NCI-H187 (cell line): ENCODE results near the gene PDGFA.

Source experiments
- DNase-seq, 2 experiments: peaks; one replicate each; lab custom pipeline; 2025; lab: John Stamatoyannopoulos, UW

Gene PDGFA

GRCh38 chr7:473870-474604 lies 45.6 kb downstream of the PDGFA start:
- no peak for DNase-seq

- no peak for DNase-seq
These were observed 46.4 kb downstream of the PDGFA start for GRCh38 chr7:473211-473734.

GRCh38 chr7:472640-472957 lies 47.0 kb downstream of the PDGFA start:
- no peak for DNase-seq

- DNase-seq = no peak
These were observed 47.6 kb downstream of the PDGFA start for GRCh38 chr7:471866-472639.

DNA sequence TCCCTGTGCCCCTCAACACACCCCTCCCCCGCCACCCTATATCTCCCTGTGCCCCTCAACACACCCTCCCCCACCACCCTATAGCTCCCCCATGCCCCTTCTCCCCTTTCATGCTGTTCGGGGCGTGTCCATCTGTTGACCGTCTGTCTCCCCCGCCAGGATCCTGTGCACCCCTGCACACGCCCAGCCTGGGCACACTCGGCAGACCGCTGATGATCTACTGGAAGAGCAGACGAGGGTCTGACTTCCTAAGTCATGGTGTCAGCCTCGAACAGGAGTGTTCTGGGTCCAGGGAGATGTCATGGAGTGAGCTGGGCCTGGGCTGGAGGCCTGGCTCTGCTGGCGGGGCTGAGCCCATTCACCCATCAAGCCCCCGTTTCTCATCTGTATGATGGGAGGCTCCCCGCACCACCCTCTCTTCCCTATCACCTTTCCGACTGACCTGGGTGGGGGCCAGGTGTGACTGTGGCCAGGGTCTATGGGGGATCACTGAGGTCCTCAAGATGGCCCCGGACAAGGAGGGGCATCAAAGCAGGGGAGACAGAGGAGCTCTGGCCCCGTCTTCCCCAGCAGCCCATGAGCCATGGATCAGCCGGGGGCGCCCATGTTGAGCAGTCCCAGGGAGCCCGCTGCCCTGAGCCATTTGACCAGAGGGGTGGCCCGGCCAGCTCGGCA lies 48.3 kb downstream of the PDGFA start:
- DNase-seq = no peak

DNA sequence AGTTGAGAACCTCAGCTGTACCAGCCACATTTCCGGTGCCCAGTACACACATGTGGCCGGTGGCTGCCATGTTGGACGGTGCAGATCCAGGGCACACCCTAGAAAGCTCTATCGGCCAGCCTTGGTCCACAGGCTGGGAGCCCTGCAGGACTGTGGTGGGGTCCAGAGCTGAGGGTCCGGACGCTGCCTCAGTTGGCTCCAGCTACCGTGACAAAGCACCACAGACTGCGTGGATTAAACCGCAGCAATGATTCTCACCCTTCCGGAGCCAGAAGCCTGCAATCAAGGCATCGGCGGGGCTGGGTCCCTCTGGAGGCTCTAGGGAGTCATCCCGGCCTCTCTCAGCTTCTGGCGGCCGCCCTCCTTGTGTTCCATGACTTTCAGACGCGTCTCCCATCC lies 50.1 kb downstream of the PDGFA start:
- DNase-seq = no peak

DNA sequence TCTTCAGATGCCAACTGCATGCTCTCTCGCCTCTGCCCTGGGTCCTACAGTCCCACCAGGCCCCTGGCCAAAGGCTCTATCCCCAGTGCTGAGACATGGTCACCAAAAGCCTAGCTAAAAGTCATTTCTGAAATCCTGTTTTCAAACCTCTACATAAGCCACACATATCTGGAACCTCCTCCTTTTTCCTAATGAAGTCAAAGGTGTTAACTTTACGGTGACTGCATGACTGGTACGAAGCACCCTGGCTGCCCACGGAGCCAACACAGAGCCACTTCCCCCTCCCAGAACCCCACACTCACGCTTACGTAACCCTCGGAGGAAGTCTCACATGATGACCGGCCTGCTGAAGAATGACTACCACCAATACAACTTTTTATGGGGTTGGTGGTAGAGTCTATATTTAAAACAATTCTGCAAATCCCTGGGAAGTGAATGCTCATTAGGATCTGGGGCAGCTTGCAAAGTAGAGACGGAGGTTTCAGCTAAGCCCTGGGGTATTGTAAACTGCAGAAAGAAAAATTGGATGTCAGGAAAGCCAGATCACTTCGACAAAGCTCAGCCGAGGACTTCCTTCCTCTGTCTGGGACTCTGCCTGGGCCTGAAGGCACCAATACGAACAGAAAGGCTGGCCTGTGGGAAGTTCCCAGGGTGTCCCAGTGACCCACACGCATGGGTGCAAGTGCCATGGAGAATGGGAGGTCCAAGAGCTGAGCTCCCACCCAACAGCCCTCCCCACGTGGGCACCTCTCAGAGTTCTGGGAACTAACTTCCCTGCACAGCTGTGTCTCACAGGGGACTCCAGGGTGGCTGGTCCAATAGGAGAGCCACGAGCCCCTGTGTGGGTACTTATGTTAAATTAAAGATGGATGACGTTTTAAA lies 50.7 kb downstream of the PDGFA start:
- no peak for DNase-seq

- DNase-seq = no peak
These were observed 51.6 kb downstream of the PDGFA start for GRCh38 chr7:467856-468545.

DNA sequence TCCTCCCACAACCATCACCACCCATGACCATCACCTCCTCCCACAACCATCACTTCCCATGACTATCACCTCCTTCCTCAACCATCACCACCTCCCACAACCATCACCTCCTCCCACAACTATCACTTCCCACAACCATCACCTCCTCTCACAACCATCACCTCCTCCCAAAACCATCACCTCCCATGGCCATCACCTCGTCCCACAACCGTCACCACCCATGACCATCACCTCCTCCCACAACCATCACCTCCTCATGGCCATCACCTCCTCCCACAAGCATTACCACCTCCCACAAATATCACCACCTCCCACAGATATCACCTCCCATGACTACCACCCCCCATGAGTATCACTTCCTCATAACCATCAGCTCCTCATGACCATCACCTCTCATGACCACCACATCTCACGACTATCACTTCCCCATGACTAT lies 52.2 kb downstream of the PDGFA start:
- DNase-seq = no peak

GRCh38 chr7:466465-467191 lies 53.0 kb downstream of the PDGFA start:
- DNase-seq = no peak

DNA sequence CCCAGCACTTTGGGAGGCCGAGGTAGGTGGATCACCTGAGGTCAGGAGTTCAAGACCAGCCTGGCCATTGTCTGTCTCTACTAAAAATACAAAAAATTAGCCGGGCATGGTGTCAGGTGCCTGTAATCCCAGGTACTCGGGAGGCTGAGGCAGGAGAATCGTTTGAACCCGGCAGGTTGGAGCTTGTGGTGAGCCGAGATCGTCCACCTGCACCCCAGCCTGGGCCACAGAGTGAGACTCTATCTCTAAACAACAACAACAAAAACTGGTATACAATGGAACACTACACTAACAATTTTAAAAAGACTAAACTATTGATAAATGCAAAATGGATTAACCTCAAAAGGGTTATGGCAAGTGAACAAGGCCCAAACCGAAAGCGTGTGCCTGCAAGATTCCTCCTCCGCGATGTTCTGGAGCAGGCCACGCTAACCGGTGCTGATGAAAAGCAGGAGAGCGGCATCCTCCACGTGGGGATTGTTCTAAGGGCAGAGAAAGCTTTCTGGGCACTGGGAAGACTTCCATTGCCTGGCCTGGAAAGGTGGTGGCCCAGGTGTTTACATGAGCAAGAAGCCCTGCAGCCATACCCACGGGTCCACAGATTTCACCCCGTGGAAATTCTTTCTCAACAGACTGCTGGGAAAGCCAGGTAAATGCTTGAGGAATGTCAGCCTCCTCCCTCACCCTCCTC lies 53.8 kb downstream of the PDGFA start:
- no peak for DNase-seq

- no peak for DNase-seq
These were observed 54.9 kb downstream of the PDGFA start for GRCh38 chr7:464454-465401.

DNA sequence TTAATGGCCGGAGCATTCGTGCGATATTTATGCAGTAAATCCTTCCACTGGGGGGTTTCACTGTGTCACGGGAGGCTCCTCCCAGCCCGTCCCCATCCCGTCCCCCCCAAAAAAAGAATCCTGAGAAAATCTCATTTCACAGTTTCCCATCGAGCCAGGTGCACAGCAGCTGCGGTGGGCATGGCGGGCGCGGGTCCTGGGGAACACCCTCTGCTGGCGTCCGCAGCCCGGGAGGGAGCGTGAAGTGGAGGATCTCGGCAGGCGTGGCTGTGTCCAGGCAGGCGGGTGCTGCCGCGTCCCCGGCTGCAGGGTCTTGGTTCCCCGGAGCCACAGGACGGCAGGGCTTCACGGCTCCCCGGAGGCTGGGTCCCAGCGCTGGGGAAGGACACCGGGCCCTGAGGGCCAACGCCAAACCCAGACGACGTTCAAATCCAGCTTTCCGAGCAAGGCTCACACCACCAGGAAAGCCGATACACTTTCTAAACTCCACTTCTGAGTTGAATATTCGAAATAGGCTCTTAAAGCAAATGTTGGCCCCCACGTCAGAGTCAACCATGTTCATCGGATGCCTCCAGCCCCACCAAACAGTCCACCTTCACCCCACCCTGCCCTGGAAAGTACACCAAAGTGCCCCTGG lies 55.7 kb downstream of the PDGFA start:
- DNase-seq = no peak

DNA sequence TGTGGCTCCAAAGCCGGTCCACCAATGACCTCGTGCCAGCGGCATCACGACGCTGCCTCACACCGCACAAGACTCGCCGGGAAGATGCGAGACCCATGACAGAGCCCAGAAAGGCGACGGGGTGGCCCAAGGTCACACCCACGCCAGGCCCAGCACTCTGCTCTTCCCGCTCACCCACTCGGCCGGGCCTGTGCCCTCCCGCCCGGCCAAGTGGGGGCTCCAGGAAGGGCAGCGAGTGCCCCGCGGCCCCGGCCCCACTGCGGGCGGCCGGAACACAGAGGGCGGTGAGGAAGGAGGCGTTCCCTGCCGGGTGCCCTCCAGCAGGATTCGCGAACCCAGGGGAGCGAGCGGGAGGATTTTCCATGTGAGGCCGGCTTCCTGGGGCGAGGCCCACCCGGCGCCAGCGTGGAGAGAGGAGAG lies 56.3 kb downstream of the PDGFA start:
- no peak for DNase-seq

DNA sequence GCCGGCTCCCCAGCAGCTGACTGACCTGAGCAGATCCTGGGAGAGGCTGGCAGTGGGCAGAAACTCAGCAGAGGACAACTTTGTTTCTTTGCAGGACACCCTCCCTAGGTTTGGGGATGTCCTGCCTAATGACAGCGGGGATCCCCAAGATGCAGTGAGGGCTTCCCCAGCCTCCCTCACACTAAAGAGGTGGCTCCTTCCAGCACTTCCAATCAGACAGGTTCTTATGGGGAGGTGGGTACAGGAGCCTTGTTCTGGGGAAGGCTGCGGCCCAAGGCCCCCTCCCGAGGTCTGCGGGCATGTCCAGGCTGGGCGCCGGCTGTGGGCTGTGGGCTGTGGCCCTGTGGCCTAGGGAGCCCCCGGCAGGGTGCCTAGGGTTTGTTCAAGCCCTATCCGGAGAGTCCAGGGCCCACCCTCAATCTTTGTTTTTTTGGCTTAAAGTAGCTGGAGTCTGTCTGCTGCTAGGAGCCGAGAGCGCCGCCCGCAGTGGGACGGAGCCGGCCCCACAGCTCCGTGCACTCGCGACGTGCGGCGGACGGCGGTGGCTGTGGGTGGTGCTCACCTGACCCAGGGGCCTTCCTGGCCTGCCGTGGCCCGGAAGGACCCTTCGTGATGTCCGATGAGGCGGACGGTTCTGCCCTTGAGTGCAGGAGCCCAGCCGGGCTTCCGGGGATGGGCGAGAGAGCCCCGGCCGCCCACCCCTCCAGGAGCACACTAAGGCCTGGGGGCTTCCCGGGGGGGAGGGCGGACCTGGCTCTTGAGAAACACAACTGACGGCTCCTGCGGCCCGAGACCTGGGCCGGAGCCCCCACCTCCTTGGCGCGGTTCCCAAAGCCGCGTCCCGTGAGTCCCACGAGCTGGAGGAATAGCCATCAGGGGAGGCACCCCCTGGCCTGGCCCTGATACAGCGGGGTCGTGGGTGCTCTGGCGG lies 57.2 kb downstream of the PDGFA start:
- DNase-seq = no peak

DNA sequence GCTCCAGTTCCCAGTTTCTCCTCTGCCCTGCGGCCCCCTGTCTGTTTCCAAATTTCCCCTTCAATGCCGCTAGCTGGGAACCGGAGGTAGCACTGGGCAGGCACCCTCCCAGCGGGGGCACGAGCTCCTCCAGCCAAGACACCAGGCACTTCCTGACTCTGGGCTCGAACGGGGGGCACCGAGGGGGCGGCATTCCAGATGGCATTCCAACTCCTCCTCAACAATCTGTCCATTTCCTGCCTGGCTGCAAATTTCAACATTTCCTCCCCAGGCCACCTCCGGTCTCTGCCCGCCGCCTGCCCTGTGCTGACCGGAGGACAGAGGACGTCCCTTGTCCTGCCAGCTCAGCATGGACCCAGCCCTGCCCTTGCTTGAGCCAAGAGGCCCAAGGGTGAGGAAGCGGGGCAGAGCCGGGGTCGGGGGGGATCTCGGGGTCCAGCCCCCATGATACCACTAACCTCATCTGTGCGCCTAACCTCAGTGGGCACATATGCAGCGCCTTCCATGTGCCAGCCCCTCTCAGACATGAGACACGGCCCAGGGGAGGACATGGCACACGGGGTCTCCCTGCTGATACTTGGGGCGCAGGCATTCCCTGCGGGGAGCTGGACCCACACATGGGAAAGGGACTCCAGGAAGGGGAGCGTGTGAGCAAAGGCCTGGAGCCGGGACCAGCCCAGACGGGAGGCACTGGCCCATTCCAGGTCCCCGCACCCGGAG lies 58.0 kb downstream of the PDGFA start:
- DNase-seq = no peak

- DNase-seq = no peak
These were observed 58.6 kb downstream of the PDGFA start for GRCh38 chr7:461117-461452.
